COR-L47 (cell line): Measurements from ENCODE around the gene OVCA2.

Experiments used
- DNase-seq: peaks from one replicate; lab custom pipeline; 2025; lab: John Stamatoyannopoulos, UW

OVCA2 gene

DNA sequence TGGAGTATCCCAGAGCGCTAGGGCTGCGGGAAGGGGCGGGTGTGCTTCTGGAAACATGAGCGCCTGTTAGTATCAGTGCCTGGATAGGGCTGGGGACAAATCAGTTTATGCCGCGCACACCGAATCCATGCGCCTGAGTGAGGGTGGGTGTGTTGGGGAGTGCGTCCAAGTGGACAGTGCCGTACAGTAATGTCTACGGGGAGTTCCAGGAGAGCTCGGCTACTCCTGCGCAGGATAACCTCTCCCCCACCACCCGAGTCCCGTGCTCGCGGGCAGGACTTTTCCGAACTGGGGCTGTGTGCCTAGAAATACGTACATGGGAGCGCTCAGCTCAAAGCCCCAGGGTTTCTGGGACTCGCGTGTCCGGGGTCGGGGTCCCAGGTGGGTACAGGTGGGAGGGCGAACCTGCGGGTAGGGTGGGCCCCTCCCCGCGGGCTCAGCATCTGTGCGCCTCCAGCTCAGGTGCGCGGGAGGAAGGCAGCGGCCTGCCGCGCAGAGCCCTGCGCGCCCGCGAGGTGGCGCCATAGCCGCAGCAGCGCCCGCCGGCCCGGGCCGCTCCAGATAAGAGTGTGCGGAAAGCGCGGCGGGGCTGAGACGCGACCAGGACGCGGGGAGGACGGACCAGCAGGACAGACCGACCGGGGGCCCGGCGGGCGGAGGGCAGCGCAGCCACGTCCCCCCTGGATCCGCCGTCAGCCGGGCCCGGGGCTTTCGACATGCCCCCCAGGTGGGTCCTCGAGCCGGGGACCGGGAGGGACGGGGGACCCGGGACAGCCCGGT lies 12.9 kb downstream of the OVCA2 start, which contains the start of gene HIC1:
Gene HIC1 (plus strand): TSS at position 592 of the 780 bp plus-strand sequence. CDS start 1,588 bp downstream, outside the sequence.
- DNase-seq, result no peak

DNA sequence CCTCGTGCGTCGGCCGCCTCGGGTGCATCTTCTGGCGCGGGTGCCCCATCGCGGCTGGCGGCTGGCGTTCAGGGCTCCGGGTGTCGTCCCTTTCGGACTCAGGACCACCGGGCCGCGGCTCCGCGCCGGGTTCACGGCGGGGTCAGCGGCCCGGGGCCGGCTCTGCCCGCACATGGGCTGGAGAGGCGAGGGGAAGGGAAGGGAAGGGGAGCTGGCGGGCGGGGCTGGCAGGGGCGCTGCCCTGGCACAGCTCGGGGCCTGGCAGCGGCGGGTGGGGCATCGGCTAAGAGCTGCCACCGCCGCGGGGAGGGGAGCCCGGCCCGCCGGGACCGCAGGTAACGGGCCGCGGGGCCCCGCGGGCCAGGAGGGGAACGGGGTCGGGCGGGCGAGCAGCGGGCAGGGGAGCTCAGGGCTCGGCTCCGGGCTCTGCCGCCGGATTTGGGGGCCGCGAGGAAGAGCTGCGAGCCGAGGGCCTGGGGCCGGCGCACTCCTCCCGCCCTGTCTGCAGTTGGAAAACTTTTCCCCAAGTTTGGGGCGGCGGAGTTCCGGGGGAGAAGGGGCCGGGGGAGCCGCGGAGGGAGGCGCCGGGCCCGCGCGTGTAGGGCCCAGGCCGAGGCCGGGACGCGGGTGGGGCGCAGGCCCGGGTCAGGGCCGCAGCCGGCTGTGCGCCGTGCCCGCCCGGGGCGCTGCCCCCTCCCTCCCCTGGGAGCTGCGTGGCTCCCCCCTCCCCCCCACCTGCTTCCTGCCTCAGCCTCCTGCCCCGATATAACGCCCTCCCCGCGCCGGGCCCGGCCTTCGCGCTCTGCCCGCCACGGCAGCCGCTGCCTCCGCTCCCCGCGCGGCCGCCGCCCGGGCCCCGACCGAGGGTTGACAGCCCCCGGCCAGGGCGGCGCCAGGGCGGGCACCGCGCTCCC lies 13.7 kb downstream of the OVCA2 start:
- DNase-seq, result no peak

GRCh38 chr17:2056206-2057174 lies 14.7 kb downstream of the OVCA2 start:
- no peak for DNase-seq

DNA sequence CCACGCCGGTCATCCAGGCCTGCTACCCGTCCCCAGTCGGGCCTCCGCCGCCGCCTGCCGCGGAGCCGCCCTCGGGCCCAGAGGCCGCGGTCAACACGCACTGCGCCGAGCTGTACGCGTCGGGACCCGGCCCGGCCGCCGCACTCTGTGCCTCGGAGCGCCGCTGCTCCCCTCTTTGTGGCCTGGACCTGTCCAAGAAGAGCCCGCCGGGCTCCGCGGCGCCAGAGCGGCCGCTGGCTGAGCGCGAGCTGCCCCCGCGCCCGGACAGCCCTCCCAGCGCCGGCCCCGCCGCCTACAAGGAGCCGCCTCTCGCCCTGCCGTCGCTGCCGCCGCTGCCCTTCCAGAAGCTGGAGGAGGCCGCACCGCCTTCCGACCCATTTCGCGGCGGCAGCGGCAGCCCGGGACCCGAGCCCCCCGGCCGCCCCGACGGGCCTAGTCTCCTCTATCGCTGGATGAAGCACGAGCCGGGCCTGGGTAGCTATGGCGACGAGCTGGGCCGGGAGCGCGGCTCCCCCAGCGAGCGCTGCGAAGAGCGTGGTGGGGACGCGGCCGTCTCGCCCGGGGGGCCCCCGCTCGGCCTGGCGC lies 15.4 kb downstream of the OVCA2 start:
- DNase-seq, result no peak

- no peak for DNase-seq
Observed at GRCh38 chr17:2057760-2058585, 16.2 kb downstream of the OVCA2 start.

DNA sequence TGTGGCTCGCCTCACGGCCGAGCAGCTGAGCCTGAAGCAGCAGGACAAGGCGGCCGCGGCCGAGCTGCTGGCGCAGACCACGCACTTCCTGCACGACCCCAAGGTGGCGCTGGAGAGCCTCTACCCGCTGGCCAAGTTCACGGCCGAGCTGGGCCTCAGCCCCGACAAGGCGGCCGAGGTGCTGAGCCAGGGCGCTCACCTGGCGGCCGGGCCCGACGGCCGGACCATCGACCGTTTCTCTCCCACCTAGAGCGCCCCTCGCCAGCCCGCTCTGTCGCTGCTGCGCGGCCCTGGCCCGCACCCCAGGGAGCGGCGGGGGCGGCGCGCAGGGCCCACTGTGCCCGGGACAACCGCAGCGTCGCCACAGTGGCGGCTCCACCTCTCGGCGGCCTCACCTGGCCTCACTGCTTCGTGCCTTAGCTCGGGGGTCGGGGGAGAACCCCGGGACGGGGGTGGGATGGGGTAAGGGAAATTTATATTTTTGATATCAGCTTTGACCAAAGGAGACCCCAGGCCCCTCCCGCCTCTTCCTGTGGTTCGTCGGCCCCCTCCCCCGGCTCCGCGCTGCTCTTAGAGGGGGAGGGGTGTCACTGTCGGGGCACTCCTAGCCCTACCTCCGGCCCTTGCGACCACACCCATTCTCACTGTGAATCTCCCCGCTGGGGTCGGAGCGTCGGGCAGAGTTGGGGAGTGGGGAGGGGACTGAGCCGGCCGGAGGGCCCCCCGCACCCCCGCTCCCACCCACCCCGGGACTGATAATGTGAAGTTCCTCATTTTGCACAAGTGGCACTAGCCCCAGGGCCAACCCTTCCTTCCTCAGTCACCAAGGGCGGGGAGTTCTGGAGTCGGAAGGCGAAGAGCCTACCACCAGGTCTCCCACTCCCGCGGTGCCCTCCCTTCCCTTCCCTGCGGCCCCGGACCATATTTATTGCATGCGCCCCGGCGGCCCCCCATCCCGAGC lies 17.0 kb downstream of the OVCA2 start:
- no peak for DNase-seq

- DNase-seq, result no peak
Observed at GRCh38 chr17:2059547-2060384, 17.9 kb downstream of the OVCA2 start.

DNA sequence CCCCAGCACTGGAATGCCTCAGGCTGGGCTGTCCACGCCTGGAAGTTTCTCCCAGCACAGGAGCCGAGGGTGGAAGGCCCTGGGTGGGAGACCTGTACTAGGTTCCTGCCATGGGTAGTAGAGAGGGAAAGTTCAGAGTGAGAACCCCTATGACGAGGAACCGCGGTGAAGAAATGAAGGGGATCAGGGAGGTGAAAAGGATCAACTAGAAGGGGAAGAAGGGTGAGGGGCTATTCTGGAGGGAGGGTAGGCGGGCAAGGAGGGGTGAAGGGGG lies 18.5 kb downstream of the OVCA2 start:
- no peak for DNase-seq

GRCh38 chr17:2060681-2061440 lies 19.0 kb downstream of the OVCA2 start:
- no peak for DNase-seq

DNA sequence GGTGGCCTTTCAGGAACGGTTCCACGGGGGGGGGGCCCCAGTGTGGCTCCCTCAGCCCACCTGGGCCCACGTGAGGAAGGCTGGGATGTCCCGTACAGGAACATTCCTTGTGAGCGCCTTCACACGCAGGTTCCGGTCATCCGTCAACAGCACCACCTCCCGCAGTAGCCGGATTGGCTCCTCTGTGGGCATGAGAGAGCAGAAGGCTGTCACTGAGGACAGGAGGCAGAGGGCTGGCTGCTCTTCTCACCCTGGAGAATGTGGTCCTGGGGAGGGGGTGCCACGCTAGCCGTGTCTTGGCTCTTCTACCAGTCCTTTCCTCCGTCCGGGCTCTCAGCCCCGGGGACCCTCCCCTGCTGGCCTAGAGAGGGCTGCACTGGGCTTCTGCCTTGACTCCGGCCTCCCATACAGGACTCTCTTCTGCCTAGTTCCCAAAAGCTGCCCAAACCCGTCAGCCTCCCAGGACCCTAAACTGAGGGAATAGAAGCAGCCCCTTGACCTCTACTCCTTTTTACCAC lies 19.7 kb downstream of the OVCA2 start:
- DNase-seq, result no peak

GRCh38 chr17:2062571-2063183 lies 20.9 kb downstream of the OVCA2 start:
- no peak for DNase-seq

DNA sequence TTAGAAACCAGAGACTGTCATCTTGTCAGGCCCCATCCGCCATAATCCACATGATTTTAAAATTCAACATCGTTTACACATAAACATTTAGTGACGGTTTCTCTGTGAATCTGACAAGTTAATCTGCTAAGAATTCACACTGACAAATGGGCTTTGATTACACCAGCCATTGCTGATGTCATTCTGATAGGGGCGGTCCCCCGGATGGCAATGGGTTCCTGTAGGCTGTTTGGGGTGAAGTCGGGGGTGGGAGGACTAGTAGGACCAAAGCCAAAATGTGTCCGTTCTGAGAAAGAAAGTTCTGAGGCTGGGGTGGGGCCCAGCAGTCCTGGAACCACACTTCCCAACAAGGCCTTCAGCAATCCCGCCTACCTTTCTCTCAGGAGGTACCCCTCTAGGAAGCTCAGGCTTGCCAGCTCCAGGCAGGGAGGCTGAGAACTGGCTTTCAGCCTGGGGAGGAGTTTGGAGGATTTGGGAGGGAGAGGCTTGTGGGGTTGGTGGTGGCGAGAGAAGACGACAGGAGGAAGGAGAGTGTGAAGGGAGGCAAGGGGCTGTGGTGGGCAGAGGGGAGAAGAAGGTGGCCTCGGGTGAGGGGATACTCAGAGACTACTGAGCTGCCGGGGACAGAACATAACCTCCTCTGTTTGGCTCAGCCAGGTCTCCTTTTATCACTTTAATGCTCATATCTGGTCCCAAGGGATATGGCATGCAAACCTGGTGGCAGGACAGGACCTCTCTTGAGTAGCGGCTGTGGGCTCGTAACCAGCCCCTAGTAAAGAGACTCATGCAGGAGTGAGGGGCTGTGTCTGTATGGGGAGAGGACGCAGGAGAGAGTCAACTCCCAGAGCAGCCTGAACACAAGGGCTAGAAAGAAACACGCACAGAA lies 21.7 kb downstream of the OVCA2 start:
- DNase-seq, result no peak

- no peak for DNase-seq
Observed at GRCh38 chr17:2064147-2064489, 22.3 kb downstream of the OVCA2 start.

DNA sequence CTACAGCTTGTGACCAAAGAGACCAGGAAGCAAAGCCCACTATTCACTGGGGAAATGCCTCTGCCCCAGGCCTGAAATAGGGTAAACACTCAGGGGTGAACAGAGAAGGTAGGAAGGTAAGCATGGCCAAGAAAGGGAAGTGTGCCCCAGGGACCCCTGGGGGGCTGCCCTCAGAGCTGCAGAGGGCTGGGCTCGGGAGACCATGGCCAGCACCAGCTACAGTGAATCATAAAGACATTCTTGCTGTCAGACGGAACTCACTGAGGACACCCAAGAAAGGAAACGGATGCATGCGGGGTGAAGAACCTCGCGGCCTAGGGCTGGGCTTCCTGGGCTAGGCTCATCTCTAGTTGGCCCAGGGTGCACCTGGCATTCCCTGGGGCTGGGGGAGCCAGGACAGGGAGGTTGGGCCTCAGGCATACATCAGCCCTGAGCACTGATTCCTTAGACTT lies 22.7 kb downstream of the OVCA2 start:
- no peak for DNase-seq

DNA sequence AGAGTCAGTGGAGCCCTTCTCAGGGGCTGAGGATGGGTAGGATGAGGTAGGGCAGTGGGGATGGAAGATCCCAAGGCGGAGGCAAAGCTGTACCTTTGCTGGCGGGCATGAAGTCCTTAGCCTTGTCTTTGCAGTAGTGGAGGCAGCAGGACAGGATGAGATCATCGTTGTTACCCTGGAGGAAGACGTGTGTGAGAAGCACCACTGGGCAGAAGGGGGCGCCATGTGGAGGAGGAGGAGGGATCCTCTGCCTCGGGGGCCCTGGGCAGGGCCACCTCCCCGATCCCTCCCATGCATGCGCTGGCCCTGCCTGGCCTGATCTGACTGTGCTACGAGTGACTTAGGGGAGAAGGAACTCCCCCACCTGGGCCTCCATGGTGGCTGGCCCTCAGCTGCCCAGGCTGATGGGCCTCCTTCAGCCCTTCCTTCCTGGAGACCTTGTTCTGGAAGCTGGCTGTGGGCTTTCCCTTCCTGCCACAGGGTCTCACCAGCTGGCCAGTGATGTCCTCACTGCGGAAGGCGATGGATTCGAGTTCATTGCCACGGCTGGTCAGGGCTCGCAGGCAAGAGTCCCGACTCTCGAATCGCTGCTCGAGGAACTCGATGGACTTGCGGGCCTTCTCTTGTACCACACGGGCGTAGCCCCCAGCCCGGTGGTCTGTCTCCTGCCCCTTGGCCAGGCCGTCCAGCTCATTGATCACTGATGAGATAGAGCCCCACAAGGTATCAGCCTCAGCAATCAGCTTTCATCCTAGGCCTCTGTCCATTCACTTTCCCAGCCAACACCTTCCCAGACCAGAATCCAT lies 23.4 kb downstream of the OVCA2 start:
- no peak for DNase-seq
